OCI-M2 (cell line): ENCODE data around the gene ADCY3.

Source experiments
- DNase-seq: peaks from one replicate; lab custom pipeline; 2025; ENCODE audit not compliant: unreplicated experiment; lab: John Stamatoyannopoulos, UW

The ADCY3 gene

DNA sequence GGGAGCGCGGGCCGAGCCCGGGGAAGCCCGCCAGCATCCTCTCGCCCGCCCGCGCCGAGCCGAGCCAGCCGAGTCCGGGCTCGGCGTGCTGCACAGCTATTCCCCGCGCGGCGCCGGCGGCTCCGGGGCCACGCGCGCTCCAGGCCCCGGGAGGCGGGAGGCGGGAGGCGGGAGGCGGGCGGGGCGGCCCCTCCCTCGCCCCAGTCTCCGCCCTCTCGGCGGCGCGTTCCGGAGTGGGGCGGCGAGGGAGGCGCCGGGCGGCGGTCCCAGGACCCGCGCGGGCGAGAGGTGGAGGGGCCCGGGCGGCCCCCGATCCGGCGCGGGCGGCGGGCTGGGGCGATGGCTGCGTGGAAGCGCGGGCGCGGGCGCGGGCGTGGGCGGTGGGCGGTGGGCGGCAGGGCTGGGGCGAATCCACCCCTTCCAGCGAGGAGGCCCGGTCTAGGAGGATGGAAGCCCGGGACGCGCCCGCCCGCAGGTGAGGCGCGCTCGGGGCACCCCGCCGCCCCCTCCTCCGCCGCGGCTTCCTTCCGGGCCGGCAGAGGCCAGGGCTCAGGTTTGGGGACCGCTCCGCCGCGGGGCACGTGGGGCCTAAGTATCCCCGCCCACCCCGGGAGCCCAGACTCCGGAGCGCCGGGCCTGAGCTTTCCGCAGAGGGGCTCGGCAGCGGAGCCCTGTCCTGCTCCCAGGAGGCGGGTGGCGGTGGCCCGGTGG, at the start of gene ADCY3:
TSS of gene ADCY3 (minus strand) at position 140 of the 711 bp plus-strand sequence. CDS start 1,250 bp downstream, outside the sequence.
- no peak for DNase-seq

DNA sequence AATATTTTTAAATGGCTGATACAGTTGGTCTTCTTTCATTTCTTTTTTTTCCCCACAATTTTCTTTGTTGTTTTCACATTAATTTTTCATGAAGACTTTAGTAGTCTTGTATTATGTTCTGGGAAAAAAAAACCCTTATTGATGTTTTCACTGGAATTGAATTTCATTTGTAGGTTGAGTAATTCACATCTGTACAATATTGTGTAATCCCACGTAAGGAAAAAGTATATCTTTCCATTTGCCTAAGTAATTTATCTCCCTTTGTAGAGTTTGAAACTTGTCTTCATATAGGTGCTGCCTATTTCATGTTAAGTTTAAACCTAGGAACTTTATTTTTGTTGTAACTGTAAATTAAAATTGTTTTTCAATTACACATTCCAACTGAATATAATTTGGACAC, 49.7 kb upstream of the ADCY3 start:
- DNase-seq = no peak

DNA sequence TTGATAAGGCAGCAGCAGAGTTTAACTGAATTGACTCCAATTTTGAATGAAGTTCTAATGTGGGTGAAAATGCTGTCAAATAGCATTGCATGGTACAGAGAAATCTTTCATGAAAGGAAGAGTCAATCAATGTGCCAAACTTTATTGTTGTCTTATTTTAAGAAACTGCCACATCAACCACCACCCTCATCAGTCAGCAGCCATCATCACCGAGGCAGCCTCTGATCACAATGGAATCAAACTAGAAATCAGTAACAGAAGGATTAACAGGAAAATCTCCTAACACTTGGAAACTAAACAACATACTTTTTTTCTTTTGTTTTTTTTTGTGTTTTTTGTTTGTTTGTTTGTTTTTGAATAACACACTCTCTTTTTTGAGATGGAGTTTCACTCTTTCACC, 41.9 kb upstream of the ADCY3 start:
- no peak for DNase-seq

DNA sequence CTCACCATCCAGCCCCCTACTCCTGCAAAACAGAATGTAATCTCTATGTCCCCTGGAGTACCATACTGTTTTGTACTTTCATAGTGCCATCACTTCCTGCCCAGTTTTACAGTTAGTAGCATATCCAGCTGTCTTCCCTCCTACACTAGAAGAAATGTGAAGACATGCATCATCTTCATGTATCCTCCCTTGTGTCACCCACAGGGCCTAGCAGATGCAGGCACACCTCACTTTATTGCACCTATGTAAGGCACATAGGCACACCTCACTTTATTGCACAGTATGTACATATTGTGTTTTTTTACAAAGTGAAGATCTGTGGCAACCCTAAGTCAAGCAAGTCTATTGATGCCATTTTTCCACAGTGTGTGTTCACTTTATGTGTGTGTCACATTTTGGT, 39.7 kb upstream of the ADCY3 start:
- no peak for DNase-seq

DNA sequence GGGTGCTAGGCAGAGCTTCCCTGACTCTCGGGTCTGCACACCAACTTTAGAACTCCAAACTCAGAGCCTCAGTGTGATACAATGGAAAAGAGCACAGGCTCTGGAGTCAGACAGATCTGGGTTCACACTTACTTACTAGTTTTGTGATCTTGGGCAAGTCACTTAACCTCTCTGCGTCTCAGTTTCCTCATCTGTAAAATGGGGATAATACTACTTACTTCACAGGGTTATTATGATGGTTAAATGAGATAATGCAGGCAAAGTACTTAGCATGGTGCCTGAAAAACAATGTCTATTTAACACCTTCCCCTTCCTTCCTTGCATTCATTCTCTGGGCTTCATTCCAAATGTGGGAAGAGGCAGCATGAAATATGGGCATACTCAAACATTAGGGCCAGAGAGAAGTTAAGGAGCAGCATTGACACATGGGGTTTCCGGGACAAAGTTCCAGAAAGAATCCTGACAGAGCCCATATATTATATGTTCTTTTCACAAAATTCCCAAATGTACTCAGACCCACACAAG, 38.4 kb upstream of the ADCY3 start:
- DNase-seq = no peak

DNA sequence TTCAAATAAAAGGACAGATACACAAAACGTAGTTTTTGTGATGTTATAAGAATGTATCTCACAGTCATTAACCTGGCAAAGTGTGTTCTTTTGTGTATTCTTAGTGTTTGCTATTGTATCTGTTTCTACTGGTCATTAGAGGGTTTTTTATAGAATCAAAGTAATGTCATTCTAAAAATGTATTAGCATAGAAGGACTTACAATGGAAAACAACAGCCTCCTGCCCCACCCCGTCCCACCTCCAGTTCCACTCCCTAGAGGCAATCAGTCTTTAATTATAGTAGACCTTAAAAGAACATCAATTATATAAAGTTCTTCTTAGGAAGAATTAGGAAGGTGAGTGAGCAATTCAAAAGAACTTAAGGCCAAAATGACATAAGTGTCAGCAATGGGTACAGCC, 37.9 kb upstream of the ADCY3 start:
- no peak for DNase-seq

DNA sequence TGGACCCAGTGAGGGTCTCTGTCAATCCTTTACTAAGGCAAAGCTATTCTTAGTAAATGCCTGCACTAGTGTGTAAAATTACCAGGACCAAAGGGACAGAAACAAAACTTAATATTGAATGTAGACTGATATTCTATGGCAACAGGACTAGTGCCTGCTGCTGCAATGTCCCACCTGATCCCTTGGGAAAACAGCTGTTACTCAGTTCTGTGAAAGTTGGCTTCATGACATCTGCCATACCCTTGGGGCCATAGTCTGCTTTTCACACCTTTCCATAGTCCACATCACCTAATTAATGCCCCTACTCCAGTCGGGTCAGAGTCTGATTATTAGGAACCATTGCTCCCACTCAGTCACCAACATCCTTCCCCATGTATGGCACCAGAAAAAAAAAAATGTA, 37.2 kb upstream of the ADCY3 start:
- DNase-seq = no peak

DNA sequence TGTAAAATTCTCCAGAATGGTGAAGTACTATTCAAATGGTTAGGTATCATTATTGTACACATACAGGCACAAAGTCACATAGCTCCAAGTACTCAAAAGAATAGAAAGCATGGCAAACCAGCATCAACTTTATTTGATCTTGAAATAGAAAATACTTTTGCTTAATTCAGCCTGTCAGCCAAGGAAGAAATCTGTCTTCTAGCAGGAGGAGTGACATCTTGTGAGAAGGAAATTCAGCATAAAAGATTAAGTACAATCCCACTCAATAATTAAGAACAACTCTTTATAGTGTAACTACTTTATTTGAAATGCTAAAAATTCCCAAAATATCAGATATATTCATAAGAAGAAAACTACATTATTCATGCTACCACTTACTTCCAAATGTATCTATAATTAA, 35.9 kb upstream of the ADCY3 start:
- no peak for DNase-seq

DNA sequence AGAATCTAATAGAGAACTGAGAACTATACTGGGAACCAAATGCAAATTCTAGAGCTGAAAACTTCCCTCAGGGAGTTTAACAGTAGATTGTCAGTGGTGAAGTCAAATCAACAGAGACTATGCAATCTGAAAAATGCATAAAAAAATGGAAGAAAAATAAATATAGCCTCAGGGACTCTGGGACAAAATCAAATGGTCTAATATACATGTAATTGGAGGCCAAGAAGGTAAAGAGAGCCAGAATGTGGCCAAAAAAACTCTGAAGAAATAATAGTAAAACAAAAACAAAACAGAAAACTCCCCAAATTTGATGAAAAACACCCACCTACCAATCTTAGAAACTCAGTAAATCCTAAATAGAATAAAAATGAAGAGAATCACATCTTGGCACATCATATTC, 35.2 kb upstream of the ADCY3 start:
- no peak for DNase-seq

DNA sequence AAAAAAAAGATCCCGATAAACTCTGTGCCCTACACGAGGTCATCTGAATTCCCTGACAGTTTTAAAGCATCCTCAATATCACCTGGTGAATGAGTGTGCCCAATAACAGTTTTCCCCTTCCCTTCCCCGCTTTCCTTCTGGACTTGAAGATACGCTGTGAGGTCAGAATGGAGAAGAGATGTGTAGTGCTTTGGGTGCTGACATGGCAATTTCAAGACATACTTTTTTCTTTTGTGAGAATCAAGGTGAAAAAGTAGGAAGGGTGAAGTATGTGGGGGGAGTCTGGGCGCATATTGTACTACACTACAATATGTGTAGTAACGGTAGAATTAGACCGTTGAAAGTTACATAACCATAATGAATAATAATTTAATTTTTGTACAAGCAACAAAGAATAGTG, 30.1 kb upstream of the ADCY3 start:
- DNase-seq = no peak

DNA sequence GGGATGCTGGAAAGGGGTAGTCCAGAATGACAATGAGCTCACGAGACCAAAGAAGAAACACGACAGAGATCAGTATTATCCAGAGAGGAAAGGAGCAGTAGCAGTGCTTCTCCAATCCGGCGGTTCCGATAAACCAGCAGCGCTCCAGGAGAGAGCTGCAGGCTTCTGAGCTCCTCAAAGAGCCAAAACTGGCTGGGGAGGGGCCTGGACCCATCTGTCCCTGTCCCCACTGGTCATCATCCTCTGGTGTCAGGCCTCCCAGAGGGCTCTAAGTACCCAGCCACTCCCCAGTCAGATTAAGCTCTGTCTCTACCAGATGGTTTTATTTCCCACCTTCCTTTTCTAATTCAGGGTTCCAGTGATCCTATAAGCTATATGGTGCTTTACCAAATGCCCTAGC, 28.5 kb upstream of the ADCY3 start:
- DNase-seq = no peak

DNA sequence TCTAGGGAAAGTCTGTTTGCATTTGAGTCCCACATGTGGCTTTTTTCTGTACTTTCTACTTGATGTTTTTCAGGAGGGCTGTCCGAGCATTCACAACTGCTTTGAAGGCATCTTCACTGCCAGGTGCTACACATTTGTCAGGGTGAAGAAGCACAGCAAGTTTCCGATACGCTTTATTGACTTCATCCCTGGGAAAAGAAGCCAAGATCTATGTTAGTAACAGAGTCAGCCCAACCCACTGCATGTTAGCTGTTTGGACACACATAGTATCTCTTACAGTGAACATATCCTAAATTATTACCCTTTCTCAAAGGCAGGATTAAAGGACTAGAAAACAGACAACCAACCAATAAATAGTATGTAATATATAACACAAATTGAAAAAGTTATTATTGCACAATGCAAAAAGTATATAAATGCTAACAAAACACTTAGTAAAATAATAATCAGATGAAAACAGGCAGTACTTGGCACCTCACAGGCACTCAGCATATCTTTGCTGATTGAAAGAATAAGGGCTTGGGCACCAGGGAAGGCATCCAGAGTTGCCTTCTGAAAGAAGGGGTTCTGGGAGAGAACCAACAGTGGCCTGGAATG, 27.6 kb upstream of the ADCY3 start:
- no peak for DNase-seq

DNA sequence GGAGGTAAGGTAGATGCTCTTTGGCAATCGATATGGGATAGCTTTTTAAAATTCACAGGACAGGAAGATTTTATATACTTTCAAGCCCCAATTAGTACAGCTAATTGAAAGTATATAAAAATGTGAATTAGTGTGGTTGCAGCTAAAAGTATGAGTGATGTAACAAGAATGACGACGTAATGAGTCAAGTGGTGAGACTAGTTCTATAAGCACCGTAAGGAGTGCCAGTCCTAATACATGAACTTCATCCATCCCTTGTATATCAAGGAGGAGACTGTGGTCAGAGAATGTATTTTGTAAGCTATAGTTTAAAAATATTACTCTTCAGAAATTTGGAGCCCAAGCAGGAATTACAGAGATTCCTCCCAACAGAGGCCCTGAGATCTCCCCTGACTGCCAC, 25.9 kb upstream of the ADCY3 start:
- no peak for DNase-seq

DNA sequence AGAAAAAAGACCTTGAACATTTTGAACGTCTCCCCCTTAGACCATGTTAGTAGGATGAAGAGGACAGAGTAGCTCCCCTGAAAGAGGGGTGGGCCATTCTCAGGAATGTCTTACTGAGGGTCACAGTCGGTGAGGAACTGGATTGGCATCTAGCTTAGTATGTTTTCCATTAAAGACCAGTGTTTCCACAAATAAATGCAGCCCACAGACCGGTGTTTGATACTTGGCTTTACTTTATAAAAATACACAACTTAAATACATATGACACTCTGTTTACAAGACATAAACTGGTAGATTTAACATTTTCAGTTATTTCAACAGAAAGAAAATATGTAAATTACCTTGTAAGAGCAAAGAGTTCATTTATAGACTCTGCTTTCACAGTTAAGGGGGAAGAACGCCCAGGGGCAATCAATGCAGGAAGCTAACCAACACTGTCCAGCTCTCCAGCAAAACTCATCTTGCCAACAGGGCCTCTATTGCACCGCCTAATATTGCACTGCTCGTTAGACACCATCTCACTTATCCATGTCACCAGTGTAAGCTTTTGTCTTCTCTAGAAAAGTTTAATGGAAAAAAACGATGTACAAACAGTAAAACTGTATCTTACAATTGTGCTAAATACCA, 23.5 kb upstream of the ADCY3 start:
- no peak for DNase-seq

DNA sequence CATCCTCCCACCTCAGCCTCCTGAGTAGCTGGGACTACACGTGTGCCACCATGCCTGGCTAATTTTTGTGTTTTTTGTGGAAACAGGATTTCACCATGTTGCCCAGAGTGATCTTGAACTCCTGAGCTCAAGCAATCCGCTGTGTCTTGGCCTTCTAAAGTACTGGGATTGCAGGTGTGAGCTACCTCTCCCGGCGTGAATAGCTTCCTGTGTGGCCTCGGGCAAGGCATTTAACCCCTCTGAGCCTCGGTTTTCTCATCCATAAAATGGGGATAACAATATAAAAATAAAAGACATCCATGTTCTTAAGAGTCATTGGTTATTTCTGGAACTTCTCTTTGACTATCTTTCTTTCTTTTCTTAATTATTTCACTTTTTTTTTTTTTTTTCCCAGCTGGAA, 19.3 kb upstream of the ADCY3 start:
- no peak for DNase-seq

DNA sequence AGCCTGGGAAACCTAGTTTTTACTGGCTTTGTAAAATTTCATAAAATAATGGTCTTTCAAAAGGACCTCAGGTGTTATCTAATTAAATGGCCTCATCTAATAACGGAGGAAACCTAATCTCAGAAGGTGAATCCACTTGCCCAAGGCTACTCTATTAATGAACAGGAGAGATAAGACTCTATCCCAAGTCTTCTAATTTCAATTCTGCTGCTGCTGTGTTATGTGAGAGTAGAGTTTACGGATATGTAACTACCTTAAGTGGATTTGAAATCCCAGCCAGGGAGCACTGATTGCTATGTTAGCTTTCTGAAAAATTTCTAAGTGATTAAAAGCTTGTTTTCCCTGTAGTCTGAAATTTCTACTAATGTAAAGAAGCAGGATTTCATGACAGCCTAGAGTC, 17.2 kb upstream of the ADCY3 start:
- DNase-seq = no peak

DNA sequence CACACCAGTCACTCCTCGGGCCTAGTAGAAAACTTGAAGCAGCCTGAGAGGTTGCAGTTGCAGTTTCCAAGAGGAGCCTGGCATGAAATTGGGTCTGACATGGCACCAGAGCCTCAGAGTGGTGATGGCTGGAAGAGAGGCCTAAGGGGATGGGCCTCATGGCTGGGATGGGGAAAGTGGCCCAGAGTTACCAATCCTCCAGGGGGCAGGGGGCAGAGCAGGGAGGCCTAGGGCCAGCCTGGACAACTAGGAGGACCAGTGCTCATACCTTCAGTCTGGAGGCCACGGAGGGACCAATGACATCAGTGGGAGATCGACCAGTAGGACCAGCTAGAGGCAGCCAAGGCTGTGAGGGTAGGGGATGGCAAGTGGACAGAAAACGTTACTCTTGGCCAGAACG, 15.1 kb upstream of the ADCY3 start:
- DNase-seq = no peak

DNA sequence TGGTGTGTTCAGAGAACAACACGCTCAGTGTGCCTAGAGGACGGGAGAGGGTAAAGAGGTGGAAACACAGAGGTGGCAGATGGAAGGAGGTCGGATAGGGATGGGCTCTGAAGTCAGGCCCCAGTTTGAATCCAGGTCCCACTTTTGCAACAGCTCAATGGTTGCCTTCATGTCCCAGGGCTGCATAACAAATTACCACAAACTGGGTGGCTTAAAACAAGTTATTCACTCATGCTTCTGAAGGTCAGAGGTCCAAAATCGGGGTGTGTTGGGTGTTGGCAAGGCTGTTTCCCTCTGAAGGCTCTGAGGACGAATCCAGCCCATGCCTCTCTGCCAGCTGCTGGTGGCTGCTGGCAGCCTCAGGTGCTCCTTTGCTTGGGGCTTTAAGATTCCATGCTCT, 12.7 kb upstream of the ADCY3 start:
- DNase-seq = no peak

DNA sequence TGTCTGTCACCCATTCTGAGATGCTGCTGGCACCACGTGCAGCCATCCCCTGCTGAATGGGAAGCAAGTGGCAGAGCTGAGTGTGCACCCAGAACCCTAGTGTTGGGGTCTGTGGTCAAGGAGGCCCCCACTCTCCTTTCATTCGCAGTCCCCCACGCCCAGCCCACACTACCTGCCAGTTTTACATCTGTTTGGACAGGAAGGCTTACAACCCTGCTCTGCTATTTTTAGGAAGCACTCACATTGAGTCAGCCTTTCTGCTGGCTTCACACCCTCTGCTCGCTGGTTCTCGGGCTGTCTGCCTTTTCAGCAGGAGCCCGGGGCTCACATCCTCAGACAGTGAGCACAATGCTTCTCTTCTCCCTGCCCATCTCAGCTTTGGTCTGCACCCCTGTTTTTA, 10.7 kb upstream of the ADCY3 start:
- DNase-seq = no peak

DNA sequence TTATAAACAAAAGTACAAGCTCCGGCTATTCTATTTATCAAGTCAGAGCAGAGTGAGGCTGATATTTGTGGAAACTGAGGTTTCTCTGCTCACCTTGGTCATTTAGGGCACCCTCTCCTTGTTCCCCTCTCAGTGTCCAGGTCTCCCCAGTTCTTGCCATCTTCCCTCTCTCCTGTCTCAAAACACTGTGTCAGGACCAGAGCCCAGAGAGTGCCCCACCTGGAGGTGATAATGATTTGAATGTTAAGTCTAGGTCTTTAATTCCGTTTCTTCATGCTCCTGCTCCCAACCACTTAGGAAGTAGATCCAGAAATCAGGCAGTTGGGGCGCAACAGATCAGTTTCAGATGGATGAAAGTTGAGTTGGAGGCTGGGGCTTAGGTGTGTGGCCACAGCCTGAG, 9.2 kb upstream of the ADCY3 start:
- no peak for DNase-seq

DNA sequence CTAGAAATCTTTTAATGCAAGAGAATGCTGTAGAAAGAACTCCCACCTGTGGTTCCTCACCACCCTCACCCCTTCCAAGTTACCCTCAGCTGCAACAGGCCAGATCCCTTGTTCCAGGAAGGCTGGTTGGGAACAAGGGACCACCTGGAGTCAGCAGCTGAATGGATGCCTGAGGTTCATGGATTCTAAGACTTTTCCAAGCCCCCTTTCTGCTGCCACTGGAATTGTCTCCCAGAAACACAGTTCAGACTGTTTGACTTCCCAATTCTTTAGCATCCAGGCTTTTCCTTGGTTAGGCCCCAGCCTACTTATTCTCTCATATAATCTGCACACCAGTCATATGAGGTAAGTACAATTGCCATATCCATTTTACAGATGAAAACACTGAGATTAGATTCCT, 8.0 kb upstream of the ADCY3 start:
- DNase-seq = no peak

DNA sequence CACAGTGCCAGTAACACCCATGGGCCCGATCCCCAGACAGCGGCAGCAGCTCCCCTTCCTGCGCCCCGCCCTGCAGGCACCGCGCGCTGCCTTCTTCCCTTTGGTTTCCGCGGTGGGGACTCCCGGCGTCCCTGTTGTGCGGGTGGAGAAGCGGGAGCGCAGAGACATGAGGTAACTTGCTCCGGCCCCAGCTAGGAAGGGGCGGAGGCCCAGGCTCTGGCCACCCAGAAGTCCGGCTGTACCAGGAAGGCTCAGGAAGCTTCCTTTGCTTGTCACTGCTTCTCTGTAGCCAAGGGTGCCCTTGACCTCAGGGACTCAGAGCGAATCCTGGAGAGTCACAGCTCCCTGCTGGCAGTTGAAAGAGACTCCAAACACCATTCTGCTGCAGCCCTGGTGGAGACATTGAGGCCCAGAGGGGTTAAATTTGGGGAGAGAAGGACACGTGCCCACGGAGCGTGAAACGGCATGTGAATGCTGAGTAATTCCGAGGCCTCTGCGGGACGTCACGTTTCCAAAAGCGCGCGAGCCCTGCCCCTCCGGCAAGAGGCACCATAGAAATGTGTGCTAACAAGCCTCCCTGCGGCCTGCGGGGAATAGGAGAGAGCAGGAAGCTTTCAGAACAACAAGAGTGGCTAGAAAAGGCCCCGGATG, 6.7 kb upstream of the ADCY3 start:
- no peak for DNase-seq
